Naive thymus-derived CD4-positive, alpha-beta T cell (primary cell): ENCODE measurements around the gene PSMA4. TPM values are rescaled to one million over a fixed set of nuclear protein-coding genes. Genes with fewer than 3 reads are reported as not detected.
A peak's percentile ranks its signal among the peaks of the same experiment; 100 is the strongest.

Source experiments
- ATAC-seq: fragments of 150-1000 bp; cut with Tn5 transposase; 2 replicates; pipeline ENCODE4 v1.10.0; 2021; ENCODE audit warnings: mild to moderate bottlenecking, moderate library complexity
- CTCF ChIA-PET: fragments of 350-600 bp; sonication (Branson Sonifier 250); formaldehyde crosslinking; loops from one replicate; lab custom pipeline; 2021; ENCODE audit warnings: antibody characterized with exemption; lab: Charles Lee
- POLR2A ChIA-PET: fragments of 350-600 bp; sonication (Branson Sonifier 250); formaldehyde crosslinking; loops from one replicate; lab custom pipeline; 2021; ENCODE audit warnings: antibody characterized with exemption, inconsistent platforms; lab: Charles Lee
- DNase-seq, 9 donors: peaks; one replicate each; pipeline versions ENCODE4 v3.0.0 to v3.0.0-alpha.2; 2020 to 2022; ENCODE audit warnings: mixed read lengths in 1 of 9
- H3K27ac ChIP-seq: one replicate; pipeline ENCODE4 v1.7.0; 2013; ENCODE audit warnings: mild to moderate bottlenecking, low read depth, low read length, moderate library complexity
- H3K27me3 ChIP-seq, 2 donors: one replicate each; pipeline ENCODE4 v1.7.0; 2013; ENCODE audit warnings: low read length in 2 of 2, mild to moderate bottlenecking in 2 of 2, moderate library complexity in 2 of 2; ENCODE audit not compliant: control insufficient read depth in 2 of 2, insufficient read depth in 2 of 2
- H3K36me3 ChIP-seq, 3 experiments: 1 replicate in 2 of 3; 2 replicates in 1 of 3; pipeline ENCODE4 v1.7.0; 2013; ENCODE audit warnings: low read length in 3 of 3, mild to moderate bottlenecking in 3 of 3, moderate library complexity in 1 of 3; ENCODE audit not compliant: insufficient read depth in 3 of 3, control insufficient read depth in 2 of 3
- H3K4me1 ChIP-seq, 2 donors: one replicate each; pipeline ENCODE4 v1.7.0; 2013; ENCODE audit warnings: low read length in 2 of 2, mild to moderate bottlenecking in 2 of 2, moderate library complexity in 1 of 2; ENCODE audit not compliant: control insufficient read depth in 2 of 2, insufficient read depth in 2 of 2
- H3K4me3 ChIP-seq: 2 replicates; pipeline ENCODE4 v1.7.0; 2013; ENCODE audit warnings: mild to moderate bottlenecking, low read length
- H3K9me3 ChIP-seq, 3 experiments: 1 replicate in 2 of 3; 2 replicates in 1 of 3; pipeline ENCODE4 v1.7.0; 2013; ENCODE audit warnings: low read length in 3 of 3; ENCODE audit not compliant: control insufficient read depth in 2 of 3
- H3K27ac Mint-ChIP-seq, 9 donors: one replicate each; pipeline ENCODE4 v1.8.0; 2020 to 2022; ENCODE audit warnings: mixed read lengths in 9 of 9, mild to moderate bottlenecking in 8 of 9, moderate library complexity in 5 of 9, inconsistent platforms in 2 of 9
- H3K27me3 Mint-ChIP-seq, 5 donors: one replicate each; pipeline ENCODE4 v1.8.0; 2021 to 2022; ENCODE audit warnings: mixed read lengths in 5 of 5, mild to moderate bottlenecking in 1 of 5
- H3K36me3 Mint-ChIP-seq, 5 donors: one replicate each; pipeline ENCODE4 v1.8.0; 2020 to 2022; ENCODE audit warnings: mixed read lengths in 5 of 5, mild to moderate bottlenecking in 3 of 5, inconsistent platforms in 1 of 5
- H3K4me1 Mint-ChIP-seq, 7 donors: one replicate each; pipeline ENCODE4 v1.8.0; 2020 to 2022; ENCODE audit warnings: mixed read lengths in 7 of 7, mild to moderate bottlenecking in 3 of 7, inconsistent platforms in 1 of 7
- H3K4me3 Mint-ChIP-seq, 10 donors: one replicate each; pipeline ENCODE4 v1.8.0; 2020 to 2022; ENCODE audit warnings: mild to moderate bottlenecking in 10 of 10, mixed read lengths in 10 of 10, moderate library complexity in 6 of 10, inconsistent platforms in 2 of 10
- H3K9me3 Mint-ChIP-seq, 11 donors: one replicate each; pipeline ENCODE4 v1.8.0; 2020 to 2022; ENCODE audit warnings: mixed read lengths in 11 of 11, mild to moderate bottlenecking in 4 of 11, inconsistent platforms in 1 of 11, moderate library complexity in 1 of 11
- intact Hi-C, 2 donors: fragments of 100-400 bp; cut with micrococcal nuclease; formaldehyde crosslinking; loops; one replicate each; pipeline ENCODE4 v1.15.1; 2023
- polyA plus RNA-seq, 2 donors: library from polyadenylated mRNA; unstranded; fragments of 300-500 nt; fragmentation: Illumina TruSeq; gene quantifications; one replicate each; pipeline ENCODE4 v1.2.3, GENCODE V29; 2021
- total RNA-seq, 6 experiments: library from RNA in 5 of 6; stranded (reverse) in 5 of 6; gene quantifications; 1 replicate in 5 of 6; 2 replicates in 1 of 6; pipeline ENCODE4 v1.2.3 and lab custom pipeline; 2021 to 2026

The PSMA4 gene
- 100 to 1,000 TPM in 1 of 5 experiments, 10 to 100 TPM in 4; 69.6 to 284 (median 79.9) TPM for total RNA-seq
- 100 to 1,000 TPM; 197 to 219 TPM for polyA plus RNA-seq
- total RNA-seq (lab: John Stamatoyannopoulos, UW): 33.8 reads per million, percentile 62 among the genes with 10 or more reads in this experiment

DNA sequence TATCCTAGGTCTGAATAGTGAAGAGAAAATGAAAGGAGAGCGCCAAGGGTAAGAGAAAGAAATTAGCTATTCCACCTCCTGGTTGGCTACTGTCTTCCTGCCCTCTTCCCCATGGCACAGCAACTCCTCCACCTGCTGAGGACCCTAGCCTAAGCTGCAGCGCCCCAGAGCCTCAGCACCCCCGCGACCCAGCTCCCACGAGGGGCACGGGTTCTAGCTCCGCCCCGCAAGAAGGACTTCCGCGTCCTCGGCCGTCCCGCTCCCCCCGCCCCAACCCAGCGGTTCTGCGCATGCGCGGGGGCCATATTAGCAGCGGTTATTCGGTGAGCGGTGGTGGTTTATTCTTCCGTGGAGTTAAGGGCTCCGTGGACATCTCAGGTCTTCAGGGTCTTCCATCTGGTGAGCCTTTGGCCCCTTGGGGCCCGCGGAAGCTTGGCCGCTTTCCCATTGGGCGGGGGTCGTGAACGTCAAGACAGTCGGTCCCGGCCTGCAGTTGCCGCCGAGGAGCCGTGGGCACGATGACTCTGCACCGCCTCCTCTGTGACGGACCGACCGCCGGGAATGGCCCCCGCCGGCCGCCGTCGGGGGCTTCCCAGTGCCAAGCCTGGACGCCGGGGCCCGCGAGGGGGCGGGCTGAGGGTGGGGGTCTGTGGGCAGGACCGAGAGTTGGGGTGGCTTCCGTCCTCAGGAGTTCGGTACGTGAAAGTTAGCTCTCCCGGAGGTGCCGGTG is at the start of gene PSMA4:
PSMA4 (plus strand) TSS at position 304 of the 730 bp plus-strand sequence. CDS start 1,484 bp downstream, outside the sequence.
- peaks cover 18 to 47% (median 35%) of the 10 kb centered on the region in 7 donors for H3K4me1 Mint-ChIP-seq
- peak within 1 kb of the TSS; percentile 86 to 99 (median 92) for H3K4me3 Mint-ChIP-seq
- peaks cover 0 to 20% (median 10%) of the 10 kb centered on the region in 5 donors for H3K36me3 Mint-ChIP-seq
- intact Hi-C loops: loop anchor here (1.0 to 2.0 kb wide), 8 partner anchors 9 to 392 kb away; partner anchors contain the start of genes CHRNA5 (in 2 of the 2), HYKK (in 2 of the 2), IREB2 (in 2 of the 2) and IDH3A (in 1 of the 2)
- Histone ChIP-seq H3K4me1 (peaks cover 19 to 23% of the 10 kb centered on the region in 2 donors), H3K9me3 (no peaks in the 10 kb centered on the region), H3K27me3 (no peaks in the 10 kb centered on the region), H3K36me3 (peaks cover 3 to 26% (median 12%) of the 10 kb centered on the region in 3 experiments), H3K4me3 (peak within 1 kb of the TSS; percentile 89), H3K27ac (peak within 1 kb of the TSS; percentile 99)
- peak; percentile 93 for ATAC-seq
- POLR2A ChIA-PET: interaction anchor here (0.8 to 2.4 kb wide), 12 partner anchors 10 to 333 kb away, joined by 3 to 43 read pairs (median 4); partner anchors contain the start of genes CHRNA5, DNAJA4, HYKK and IREB2
- peak within 1 kb of the TSS; percentile 91 to 100 (median 99) for H3K27ac Mint-ChIP-seq
- DNase-seq: peak; percentile 89 to 97 (median 95)
- H3K9me3 Mint-ChIP-seq: peaks cover 0 to 11% (median 0%) of the 10 kb centered on the region in 11 donors
- CTCF ChIA-PET: interaction anchor here (0.6 to 1.1 kb wide), 2 partner anchors 62 to 289 kb away, joined by 3 read pairs; no protein-coding TSS in a partner anchor
- H3K27me3 Mint-ChIP-seq: peaks cover 0 to 4% (median 0%) of the 10 kb centered on the region in 5 donors

- no peak for ATAC-seq
- H3K36me3 ChIP-seq: peaks cover 0 to 75% (median 3%) of the 10 kb centered on the region in 3 experiments
- ChIA-PET CTCF (interaction anchor here (0.8 kb wide), 1 partner anchor 10 kb away, joined by 3 read pairs; no protein-coding TSS in a partner anchor), POLR2A (no interaction called here)
- no peak overlapping the region for H3K4me3 ChIP-seq
- no peaks in the 10 kb centered on the region for H3K4me1 ChIP-seq
- intact Hi-C loops: no loop called here
- Mint-ChIP-seq H3K36me3 (peaks cover 6 to 49% (median 24%) of the 10 kb centered on the region in 5 donors), H3K9me3 (no peaks in the 10 kb centered on the region), H3K4me3 (no peak overlapping the region), H3K27me3 (no peaks in the 10 kb centered on the region), H3K27ac (peak overlapping the region in 6 of 9 donors; percentile 3 to 56 (median 28)), H3K4me1 (peaks cover 0 to 14% (median 9%) of the 10 kb centered on the region in 7 donors)
- no peak overlapping the region for H3K27ac ChIP-seq
- no peaks in the 10 kb centered on the region for H3K27me3 ChIP-seq
- DNase-seq: no peak
- no peaks in the 10 kb centered on the region for H3K9me3 ChIP-seq
Measured at GRCh38 chr15:78492872-78493271, 47.4 kb upstream of the PSMA4 start.

- no peaks in the 10 kb centered on the region for H3K4me1 ChIP-seq
- H3K4me3 ChIP-seq: no peak overlapping the region
- H3K36me3 Mint-ChIP-seq: peaks cover 0 to 38% (median 19%) of the 10 kb centered on the region in 5 donors
- peaks cover 0 to 10% (median 5%) of the 10 kb centered on the region in 7 donors for H3K4me1 Mint-ChIP-seq
- H3K9me3 Mint-ChIP-seq: peaks cover 0 to 5% (median 0%) of the 10 kb centered on the region in 11 donors
- H3K27ac ChIP-seq: no peak overlapping the region
- no peaks in the 10 kb centered on the region for H3K9me3 ChIP-seq
- no peak for DNase-seq
- H3K27me3 ChIP-seq: no peaks in the 10 kb centered on the region
- H3K27ac Mint-ChIP-seq: peak overlapping the region in 3 of 9 donors; percentile 28 to 62 (median 56)
- H3K4me3 Mint-ChIP-seq: no peak overlapping the region
- intact Hi-C loops: no loop called here
- ChIA-PET POLR2A (no interaction called here), CTCF (interaction anchor here (0.9 kb wide), 1 partner anchor 543 kb away, joined by 3 read pairs; no protein-coding TSS in a partner anchor)
- H3K36me3 ChIP-seq: peaks cover 0 to 14% (median 0%) of the 10 kb centered on the region in 3 experiments
- no peak for ATAC-seq
- H3K27me3 Mint-ChIP-seq: peaks cover 0 to 5% (median 0%) of the 10 kb centered on the region in 5 donors
Measured at GRCh38 chr15:78501857-78502256, 38.4 kb upstream of the PSMA4 start.

- intact Hi-C loops: no loop called here
- ChIA-PET CTCF (interaction anchor here (0.9 kb wide), 1 partner anchor 544 kb away, joined by 3 read pairs; no protein-coding TSS in a partner anchor), POLR2A (no interaction called here)
- peak overlapping the region in 2 of 9 donors; percentile 32 to 34 for H3K27ac Mint-ChIP-seq
- H3K4me3 ChIP-seq: no peak overlapping the region
- H3K36me3 ChIP-seq: peaks cover 0 to 11% (median 0%) of the 10 kb centered on the region in 3 experiments
- H3K9me3 ChIP-seq: no peaks in the 10 kb centered on the region
- H3K27me3 Mint-ChIP-seq: peaks cover 0 to 8% (median 0%) of the 10 kb centered on the region in 5 donors
- H3K9me3 Mint-ChIP-seq: peaks cover 0 to 5% (median 0%) of the 10 kb centered on the region in 11 donors
- H3K4me1 Mint-ChIP-seq: peaks cover 0 to 15% (median 9%) of the 10 kb centered on the region in 7 donors
- H3K36me3 Mint-ChIP-seq: peaks cover 0 to 33% (median 19%) of the 10 kb centered on the region in 5 donors
- DNase-seq: no peak
- H3K4me1 ChIP-seq: no peaks in the 10 kb centered on the region
- H3K27me3 ChIP-seq: no peaks in the 10 kb centered on the region
- H3K27ac ChIP-seq: no peak overlapping the region
- no peak overlapping the region for H3K4me3 Mint-ChIP-seq
- ATAC-seq: no peak
Measured at GRCh38 chr15:78502641-78503040, 37.6 kb upstream of the PSMA4 start.

GRCh38 chr15:78506971-78507830 is 33.0 kb upstream of the PSMA4 start, which contains the start of gene HYKK:
Gene HYKK, plus strand, starts transcription at chr15:78507577. Its CDS starts 5,512 bp downstream, at chr15:78513089.
- POLR2A ChIA-PET: interaction anchor here (2.2 to 3.4 kb wide), 2 partner anchors 33 to 69 kb away, joined by 8 to 20 read pairs; partner anchors contain the start of genes IREB2 and PSMA4
- Histone ChIP-seq H3K4me1 (peaks cover 0 to 12% of the 10 kb centered on the region in 2 donors), H3K9me3 (no peaks in the 10 kb centered on the region), H3K36me3 (no peaks in the 10 kb centered on the region), H3K27ac (peak within 1 kb of the TSS; percentile 53), H3K27me3 (no peaks in the 10 kb centered on the region), H3K4me3 (peak within 1 kb of the TSS; percentile 70)
- Mint-ChIP-seq H3K27ac (peak within 1 kb of the TSS; percentile 56 to 90 (median 85)), H3K9me3 (peaks cover 0 to 2% (median 0%) of the 10 kb centered on the region in 11 donors), H3K36me3 (peaks cover 0 to 2% (median under 1%) of the 10 kb centered on the region in 5 donors), H3K4me1 (peaks cover 9 to 44% (median 31%) of the 10 kb centered on the region in 7 donors), H3K27me3 (peaks cover 0 to 16% (median 0%) of the 10 kb centered on the region in 5 donors), H3K4me3 (peak within 1 kb of the TSS; percentile 84 to 99 (median 93))
- CTCF ChIA-PET: interaction anchor here (0.6 kb wide), 1 partner anchor 39 kb away, joined by 3 read pairs; no protein-coding TSS in a partner anchor
- intact Hi-C loops: loop anchor here (1.0 kb wide), 2 partner anchors 33 to 69 kb away; partner anchors contain the start of genes PSMA4 (in 2 of the 2) and IREB2 (in 1 of the 2)
- DNase-seq: peak; percentile 31 to 80 (median 71)
- peak; percentile 90 for ATAC-seq
